ENCODE data around the gene ZNF69.
"Not testable (repeated sequence)": the region's sequence is repeated elsewhere in the genome, so short reads cannot be mapped to it uniquely, and the experiment has no call there.

DNA sequence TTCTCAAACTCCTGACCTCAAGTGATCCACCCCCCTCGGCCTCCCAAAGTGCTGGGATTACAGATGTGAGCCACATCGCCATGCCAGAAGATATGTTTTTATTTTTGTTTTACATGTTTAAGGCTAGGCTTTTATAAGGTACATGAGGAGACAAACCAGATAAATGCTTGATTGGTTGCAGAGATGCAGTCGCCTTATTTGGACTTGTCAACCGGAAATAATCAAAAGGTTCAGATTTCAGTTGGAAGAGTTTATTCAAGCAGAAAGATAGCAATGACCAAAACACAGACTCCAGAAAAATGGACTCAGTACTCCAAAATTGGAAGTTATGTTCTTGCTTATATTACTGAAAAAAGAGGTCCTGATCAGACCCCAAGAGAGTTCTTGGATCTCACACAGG, 37.3 kb upstream of the ZNF69 start:
- TF ChIP-seq, protein P1, sequence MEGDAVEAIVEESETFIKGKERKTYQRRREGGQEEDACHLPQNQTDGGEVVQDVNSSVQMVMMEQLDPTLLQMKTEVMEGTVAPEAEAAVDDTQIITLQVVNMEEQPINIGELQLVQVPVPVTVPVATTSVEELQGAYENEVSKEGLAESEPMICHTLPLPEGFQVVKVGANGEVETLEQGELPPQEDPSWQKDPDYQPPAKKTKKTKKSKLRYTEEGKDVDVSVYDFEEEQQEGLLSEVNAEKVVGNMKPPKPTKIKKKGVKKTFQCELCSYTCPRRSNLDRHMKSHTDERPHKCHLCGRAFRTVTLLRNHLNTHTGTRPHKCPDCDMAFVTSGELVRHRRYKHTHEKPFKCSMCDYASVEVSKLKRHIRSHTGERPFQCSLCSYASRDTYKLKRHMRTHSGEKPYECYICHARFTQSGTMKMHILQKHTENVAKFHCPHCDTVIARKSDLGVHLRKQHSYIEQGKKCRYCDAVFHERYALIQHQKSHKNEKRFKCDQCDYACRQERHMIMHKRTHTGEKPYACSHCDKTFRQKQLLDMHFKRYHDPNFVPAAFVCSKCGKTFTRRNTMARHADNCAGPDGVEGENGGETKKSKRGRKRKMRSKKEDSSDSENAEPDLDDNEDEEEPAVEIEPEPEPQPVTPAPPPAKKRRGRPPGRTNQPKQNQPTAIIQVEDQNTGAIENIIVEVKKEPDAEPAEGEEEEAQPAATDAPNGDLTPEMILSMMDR (conservative IDR thresholded peaks at IDR 0.05 in 1 of 2, IDR thresholded peaks at IDR 0.05 in 1 of 2; ENCODE audit: extremely low read depth in 1 of 2, insufficient read depth in 1 of 2, low read depth in 1 of 2, low read length in 2 of 2), result not testable (repeated sequence)
- TF ChIP-seq EZH2 (IDR thresholded peaks at IDR 0.05; ENCODE audit: borderline replicate concordance, low read length), result not testable (repeated sequence)
